Astrocyte (in vitro differentiated cells and primary cell): ENCODE measurements around the gene COL19A1. TPM values are rescaled to one million over a fixed set of nuclear protein-coding genes. Genes with fewer than 3 reads are reported as not detected.

Experiments
- DNase-seq: peaks from one replicate; pipeline ENCODE4 v3.0.0-alpha.2; 2010; ENCODE audit warnings: low read depth
- FAIRE-seq: peaks from 2 replicates; lab custom pipeline; 2011; peaks lifted over from hg19 to GRCh38; lab: Jason Lieb, UNC
- H2AFZ ChIP-seq: 2 replicates; pipeline ENCODE4 v1.6.0; 2012; ENCODE audit warnings: low read depth, low read length, inconsistent platforms
- H3K27ac ChIP-seq: 2 replicates; pipeline ENCODE4 v1.5.1; 2011; ENCODE audit warnings: low read depth, low read length, inconsistent platforms
- H3K27me3 ChIP-seq: 2 replicates; pipeline ENCODE4 v1.6.0; 2011; ENCODE audit warnings: low read length, inconsistent platforms; ENCODE audit not compliant: insufficient read depth
- H3K36me3 ChIP-seq: 2 replicates; pipeline ENCODE4 v1.5.1; 2011; ENCODE audit warnings: low read length, inconsistent platforms; ENCODE audit not compliant: insufficient read depth
- H3K4me1 ChIP-seq: 2 replicates; pipeline ENCODE4 v1.5.1; 2011; ENCODE audit warnings: low read length, inconsistent platforms; ENCODE audit not compliant: insufficient read depth
- H3K4me2 ChIP-seq: 2 replicates; pipeline ENCODE4 v1.6.0; 2012; ENCODE audit warnings: low read length, inconsistent platforms
- H3K4me3 ChIP-seq: 2 replicates; pipeline ENCODE4 v1.5.1; 2011; ENCODE audit warnings: low read depth, mild to moderate bottlenecking, low read length, inconsistent platforms; ENCODE audit not compliant: insufficient read depth
- H3K79me2 ChIP-seq: 2 replicates; pipeline ENCODE4 v1.6.0; 2012; ENCODE audit warnings: mild to moderate bottlenecking, low read length, inconsistent platforms; ENCODE audit not compliant: insufficient read depth
- H3K9ac ChIP-seq: 2 replicates; pipeline ENCODE4 v1.6.0; 2012; ENCODE audit warnings: mild to moderate bottlenecking, low read length, inconsistent platforms
- H3K9me3 ChIP-seq: 2 replicates; pipeline ENCODE4 v1.5.1; 2012; ENCODE audit warnings: low read depth, mild to moderate bottlenecking, low read length, inconsistent platforms; ENCODE audit not compliant: insufficient read depth
- H4K20me1 ChIP-seq: 2 replicates; pipeline ENCODE4 v1.6.0; 2012; ENCODE audit warnings: low read length, inconsistent platforms; ENCODE audit not compliant: insufficient read depth
- H3K27ac Mint-ChIP-seq: one replicate; pipeline ENCODE4 v1.8.0; 2021; ENCODE audit warnings: mild to moderate bottlenecking, mixed read lengths; ENCODE audit not compliant: unreplicated experiment
- H3K27me3 Mint-ChIP-seq: one replicate; pipeline ENCODE4 v1.8.0; 2021; ENCODE audit warnings: low read depth, mixed read lengths; ENCODE audit not compliant: unreplicated experiment
- H3K36me3 Mint-ChIP-seq: one replicate; pipeline ENCODE4 v1.8.0; 2021; ENCODE audit warnings: low read depth, mixed read lengths; ENCODE audit not compliant: unreplicated experiment
- H3K4me1 Mint-ChIP-seq: one replicate; pipeline ENCODE4 v1.8.0; 2021; ENCODE audit warnings: low read depth, mixed read lengths; ENCODE audit not compliant: unreplicated experiment
- H3K4me3 Mint-ChIP-seq: one replicate; pipeline ENCODE4 v1.8.0; 2021; ENCODE audit warnings: mild to moderate bottlenecking, moderate library complexity, mixed read lengths; ENCODE audit not compliant: unreplicated experiment
- H3K9me3 Mint-ChIP-seq: one replicate; pipeline ENCODE4 v1.8.0; 2021; ENCODE audit warnings: mild to moderate bottlenecking, mixed read lengths; ENCODE audit not compliant: unreplicated experiment
- CTCF ChIP-seq: IDR thresholded peaks from 2 replicates; pipeline ENCODE4 v1.5.1; 2011; ENCODE audit warnings: low read depth, mild to moderate bottlenecking, inconsistent platforms, low read length, moderate library complexity; ENCODE audit not compliant: insufficient read depth
- EZH2 ChIP-seq: IDR thresholded peaks from 2 replicates; pipeline ENCODE4 v1.6.1; 2012; ENCODE audit warnings: mild to moderate bottlenecking, low read length, inconsistent platforms; ENCODE audit not compliant: insufficient read depth
- total RNA-seq: library from RNA; stranded (reverse); gene quantifications from 2 replicates; pipeline ENCODE4 v1.2.1, GENCODE V29; 2021

The COL19A1 gene
- total RNA-seq, 1 donor from 2014 or later, result 0.18 TPM

- TF ChIP-seq EZH2 (no peak), CTCF (no peak)
- Mint-ChIP-seq H3K9me3 (no peaks in the 10 kb centered on the region), H3K4me1 (peaks cover 2% of the 10 kb centered on the region), H3K36me3 (no peaks in the 10 kb centered on the region), H3K27ac (no peak overlapping the region), H3K27me3 (peaks cover 8% of the 10 kb centered on the region), H3K4me3 (no peak overlapping the region)
- FAIRE-seq, result no peak
- H3K27me3 ChIP-seq, result peaks cover 4% of the 10 kb centered on the region
- no peak overlapping the region for H3K27ac ChIP-seq
- no peaks in the 10 kb centered on the region for H3K4me1 ChIP-seq
- no peak overlapping the region for H3K4me3 ChIP-seq
- no peak overlapping the region for H3K9ac ChIP-seq
- no peak overlapping the region for H2AFZ ChIP-seq
- DNase-seq, result no peak
- H3K9me3 ChIP-seq, result no peaks in the 10 kb centered on the region
- no peaks in the 10 kb centered on the region for H3K79me2 ChIP-seq
- H3K36me3 ChIP-seq, result no peaks in the 10 kb centered on the region
- H3K4me2 ChIP-seq, result no peak overlapping the region
- H4K20me1 ChIP-seq, result no peaks in the 10 kb centered on the region
Measured at GRCh38 chr6:69873291-69873690, 6.9 kb downstream of the COL19A1 start.

GRCh38 chr6:69875715-69876114 lies 9.4 kb downstream of the COL19A1 start:
- Histone ChIP-seq H3K4me2 (no peak overlapping the region), H3K36me3 (no peaks in the 10 kb centered on the region), H3K79me2 (no peaks in the 10 kb centered on the region), H3K9me3 (no peaks in the 10 kb centered on the region), H2AFZ (no peak overlapping the region), H4K20me1 (no peaks in the 10 kb centered on the region), H3K4me3 (no peak overlapping the region), H3K27me3 (no peaks in the 10 kb centered on the region), H3K9ac (no peak overlapping the region), H3K27ac (no peak overlapping the region), H3K4me1 (no peaks in the 10 kb centered on the region)
- Mint-ChIP-seq H3K27ac (no peak overlapping the region), H3K4me3 (no peak overlapping the region), H3K9me3 (no peaks in the 10 kb centered on the region), H3K27me3 (no peaks in the 10 kb centered on the region), H3K36me3 (no peaks in the 10 kb centered on the region), H3K4me1 (peaks cover 2% of the 10 kb centered on the region)
- DNase-seq (no peak), FAIRE-seq (no peak)
- TF ChIP-seq EZH2 (no peak), CTCF (no peak)

- H3K27ac ChIP-seq, result no peak overlapping the region
- DNase-seq (no peak), FAIRE-seq (no peak)
- no peaks in the 10 kb centered on the region for H3K36me3 ChIP-seq
- H2AFZ ChIP-seq, result no peak overlapping the region
- no peaks in the 10 kb centered on the region for H3K4me1 ChIP-seq
- H3K4me2 ChIP-seq, result no peak overlapping the region
- Mint-ChIP-seq H3K9me3 (no peaks in the 10 kb centered on the region), H3K4me1 (no peaks in the 10 kb centered on the region), H3K27me3 (no peaks in the 10 kb centered on the region), H3K4me3 (no peak overlapping the region), H3K36me3 (no peaks in the 10 kb centered on the region), H3K27ac (no peak overlapping the region)
- no peaks in the 10 kb centered on the region for H3K9me3 ChIP-seq
- no peak overlapping the region for H3K9ac ChIP-seq
- H3K27me3 ChIP-seq, result no peaks in the 10 kb centered on the region
- no peaks in the 10 kb centered on the region for H4K20me1 ChIP-seq
- H3K4me3 ChIP-seq, result no peak overlapping the region
- TF ChIP-seq EZH2 (no peak), CTCF (no peak)
- no peaks in the 10 kb centered on the region for H3K79me2 ChIP-seq
Measured at GRCh38 chr6:69878795-69879194, 12.4 kb downstream of the COL19A1 start.
